HPDE6-E6E7 (cell line): Measurements from ENCODE around the gene KMT5C.

ENCODE experiments used
- DNase-seq: peaks from one replicate; pipeline ENCODE4 v3.0.0; 2011; ENCODE audit warnings: missing footprints; ENCODE audit errors: extremely low spot score

Gene KMT5C

GRCh38 chr19:55339105-55339888 is at the start of gene KMT5C:
Gene KMT5C (plus strand): TSS chr19:55339876. CDS start chr19:55341937, 2,061 bp downstream.
- peak; percentile 99 for DNase-seq

- no peak for DNase-seq
Observed at GRCh38 chr19:55297267-55297666, 42.4 kb upstream of the KMT5C start.

GRCh38 chr19:55299991-55300390 is 39.7 kb upstream of the KMT5C start:
- no peak for DNase-seq

GRCh38 chr19:55300886-55301458 is 38.7 kb upstream of the KMT5C start:
- DNase-seq: no peak

- DNase-seq: peak; percentile 99
Observed at GRCh38 chr19:55301459-55302317, 38.0 kb upstream of the KMT5C start.

- DNase-seq: no peak
Observed at GRCh38 chr19:55302318-55302703, 37.4 kb upstream of the KMT5C start.

GRCh38 chr19:55303477-55303876 is 36.2 kb upstream of the KMT5C start:
- no peak for DNase-seq

- no peak for DNase-seq
Observed at GRCh38 chr19:55304279-55304978, 35.2 kb upstream of the KMT5C start.

- no peak for DNase-seq
Observed at GRCh38 chr19:55304980-55305379, 34.7 kb upstream of the KMT5C start.

GRCh38 chr19:55305491-55305890 is 34.2 kb upstream of the KMT5C start:
- no peak for DNase-seq

GRCh38 chr19:55305983-55306562 is 33.6 kb upstream of the KMT5C start:
- no peak for DNase-seq

GRCh38 chr19:55306712-55307111 is 33.0 kb upstream of the KMT5C start:
- no peak for DNase-seq

GRCh38 chr19:55308281-55308680 is 31.4 kb upstream of the KMT5C start:
- no peak for DNase-seq

- no peak for DNase-seq
Observed at GRCh38 chr19:55309448-55309847, 30.2 kb upstream of the KMT5C start.

- no peak for DNase-seq
Observed at GRCh38 chr19:55310498-55310897, 29.2 kb upstream of the KMT5C start.

- no peak for DNase-seq
Observed at GRCh38 chr19:55311397-55311796, 28.3 kb upstream of the KMT5C start.

GRCh38 chr19:55311797-55312196 is 27.9 kb upstream of the KMT5C start:
- no peak for DNase-seq

- DNase-seq: no peak
Observed at GRCh38 chr19:55312621-55313512, 26.8 kb upstream of the KMT5C start.

- no peak for DNase-seq
Observed at GRCh38 chr19:55314396-55314795, 25.3 kb upstream of the KMT5C start.

GRCh38 chr19:55315956-55316525 is 23.6 kb upstream of the KMT5C start:
- DNase-seq: no peak
